Measurements from ENCODE around the gene EIF4G3.
"Not testable (repeated sequence)": the region's sequence is repeated elsewhere in the genome, so short reads cannot be mapped to it uniquely, and the experiment has no call there.

The EIF4G3 gene

GRCh38 chr1:20932437-20932977 is 244.2 kb downstream of the EIF4G3 start:
- no peak overlapping the region for H3K27ac ChIP-seq (ENCODE audit: low read depth, low read length)
- H3K36me3 ChIP-seq (ENCODE audit: insufficient read depth, low read length) = peaks cover 26% of the 10 kb centered on the region; the same call in 1 of the 2 replicates
- WGBS = 97% methylated on average over 8 of the region's 8 CpGs
- H3K9ac ChIP-seq (ENCODE audit: low read depth, low read length) = no peak overlapping the region
- H3K4me1 ChIP-seq (ENCODE audit: insufficient read depth, low read length) = peaks cover 12% of the 10 kb centered on the region
- H3K27me3 ChIP-seq (ENCODE audit: insufficient read depth, low read length) = no peaks in the 10 kb centered on the region
- H3K4me3 ChIP-seq (ENCODE audit: low read length) = no peak overlapping the region
- no peaks in the 10 kb centered on the region for H3K9me3 ChIP-seq (ENCODE audit: insufficient read depth, low read depth, low read length)

DNA sequence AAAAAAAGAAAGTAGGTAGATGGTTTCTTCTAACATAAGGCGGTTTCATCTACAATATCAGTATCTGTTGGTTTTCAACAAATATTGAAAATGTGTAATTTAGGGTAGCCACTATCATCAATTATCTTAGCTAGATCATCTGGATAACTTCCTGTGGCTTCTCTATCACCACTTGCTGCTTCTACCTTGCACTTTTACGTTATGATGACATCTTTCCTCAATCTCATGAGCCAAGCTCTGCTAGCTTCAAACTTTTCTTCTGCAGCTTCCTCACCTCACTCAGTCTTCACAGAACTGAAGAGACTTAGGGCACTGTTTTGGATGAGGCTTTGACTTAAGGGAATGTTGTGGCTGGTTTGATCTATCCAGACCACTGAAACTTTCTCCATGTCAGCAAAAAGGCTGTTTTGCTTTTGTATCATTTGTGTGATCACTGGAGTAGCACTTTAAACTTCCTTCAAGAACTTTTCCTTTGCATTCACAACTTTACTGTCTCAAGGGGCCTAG is 244.7 kb downstream of the EIF4G3 start:
- H3K27me3 ChIP-seq (ENCODE audit: insufficient read depth, low read length) = no peaks in the 10 kb centered on the region
- peaks cover 26% of the 10 kb centered on the region; the same call in 1 of the 2 replicates for H3K36me3 ChIP-seq (ENCODE audit: insufficient read depth, low read length)
- no peak overlapping the region for H3K4me3 ChIP-seq (ENCODE audit: low read length)
- no peak overlapping the region for H3K9ac ChIP-seq (ENCODE audit: low read depth, low read length)
- peaks cover 12% of the 10 kb centered on the region for H3K4me1 ChIP-seq (ENCODE audit: insufficient read depth, low read length)
- 94% methylated on average over 1 of the region's 2 CpGs for WGBS
- H3K9me3 ChIP-seq (ENCODE audit: insufficient read depth, low read depth, low read length) = no peaks in the 10 kb centered on the region
- H3K27ac ChIP-seq (ENCODE audit: low read depth, low read length) = no peak overlapping the region

DNA sequence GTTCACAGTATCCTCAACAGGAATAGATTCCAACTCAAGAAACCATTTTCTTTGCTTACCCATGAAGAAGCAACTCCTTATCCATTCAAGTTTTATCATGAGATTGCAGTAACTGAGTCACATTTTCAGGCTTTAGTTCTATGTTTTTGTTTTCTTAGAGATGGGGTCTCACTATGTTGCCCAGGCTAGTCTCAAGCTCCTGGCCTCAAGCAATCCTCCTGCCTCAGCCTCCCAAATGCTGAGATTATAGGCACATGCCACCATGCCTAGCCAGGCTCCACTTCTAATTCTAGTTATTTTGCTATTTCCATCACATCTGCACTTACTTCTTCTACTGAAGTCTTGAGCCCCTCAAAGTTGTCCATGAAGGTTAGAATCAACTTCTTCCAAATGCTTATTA is 246.3 kb downstream of the EIF4G3 start:
- H3K36me3 ChIP-seq (ENCODE audit: insufficient read depth, low read length) = peaks cover 26% of the 10 kb centered on the region; the same call in 1 of the 2 replicates
- peaks cover 3% of the 10 kb centered on the region for H3K4me1 ChIP-seq (ENCODE audit: insufficient read depth, low read length)
- no peak overlapping the region for H3K4me3 ChIP-seq (ENCODE audit: low read length)
- no peaks in the 10 kb centered on the region for H3K27me3 ChIP-seq (ENCODE audit: insufficient read depth, low read length)
- no peaks in the 10 kb centered on the region for H3K9me3 ChIP-seq (ENCODE audit: insufficient read depth, low read depth, low read length)
- no peak overlapping the region for H3K9ac ChIP-seq (ENCODE audit: low read depth, low read length)
- H3K27ac ChIP-seq (ENCODE audit: low read depth, low read length) = no peak overlapping the region

DNA sequence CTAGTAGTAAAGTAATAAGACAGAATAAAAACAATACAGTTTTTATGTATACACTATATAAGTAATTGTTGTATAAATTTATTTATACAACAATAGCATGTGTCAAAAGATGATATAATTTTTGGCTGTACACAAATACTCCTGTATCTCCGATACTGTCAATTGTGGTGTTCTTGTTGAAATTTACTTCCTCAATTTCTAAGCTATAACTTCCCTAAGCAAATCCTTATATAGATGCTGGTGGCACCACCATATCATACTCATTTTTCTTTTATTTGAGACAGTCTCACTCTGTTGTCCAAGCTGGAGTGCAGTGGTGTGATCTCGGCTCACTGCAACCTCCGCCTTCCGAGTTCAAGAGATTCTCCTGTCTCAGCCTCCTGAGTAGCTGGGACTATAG is 248.6 kb downstream of the EIF4G3 start:
- H3K9ac ChIP-seq (ENCODE audit: low read depth, low read length) = no peak overlapping the region
- no peak overlapping the region for H3K4me3 ChIP-seq (ENCODE audit: low read length)
- no peak overlapping the region for H3K27ac ChIP-seq (ENCODE audit: low read depth, low read length)
- WGBS = 97% methylated on average over 3 of the region's 4 CpGs
- H3K4me1 ChIP-seq (ENCODE audit: insufficient read depth, low read length) = no peaks in the 10 kb centered on the region
- H3K27me3 ChIP-seq (ENCODE audit: insufficient read depth, low read length) = no peaks in the 10 kb centered on the region
- peaks cover 26% of the 10 kb centered on the region; the same call in 1 of the 2 replicates for H3K36me3 ChIP-seq (ENCODE audit: insufficient read depth, low read length)
- H3K9me3 ChIP-seq (ENCODE audit: insufficient read depth, low read depth, low read length) = no peaks in the 10 kb centered on the region

DNA sequence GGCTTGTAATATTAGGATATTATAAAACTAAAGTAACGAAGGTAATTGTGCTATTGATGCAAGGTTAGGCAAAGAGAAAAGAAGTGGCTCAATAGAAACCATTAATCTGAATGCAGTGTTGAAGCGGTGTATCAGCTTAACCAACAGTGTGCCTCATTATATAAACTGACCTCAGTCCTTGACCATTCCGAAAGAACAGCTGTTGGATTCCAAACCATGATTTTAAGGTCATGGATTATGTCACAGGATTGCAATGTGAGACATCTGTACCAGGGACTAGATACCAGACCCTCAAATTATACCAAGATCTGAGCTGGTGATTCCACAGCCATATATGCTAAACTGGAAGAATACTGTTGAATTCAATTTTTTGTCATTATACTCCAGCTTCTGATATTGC is 255.4 kb downstream of the EIF4G3 start:
- 92% methylated on average over 3 of the region's 3 CpGs for WGBS
- H3K27ac ChIP-seq (ENCODE audit: low read depth, low read length) = no peak overlapping the region

DNA sequence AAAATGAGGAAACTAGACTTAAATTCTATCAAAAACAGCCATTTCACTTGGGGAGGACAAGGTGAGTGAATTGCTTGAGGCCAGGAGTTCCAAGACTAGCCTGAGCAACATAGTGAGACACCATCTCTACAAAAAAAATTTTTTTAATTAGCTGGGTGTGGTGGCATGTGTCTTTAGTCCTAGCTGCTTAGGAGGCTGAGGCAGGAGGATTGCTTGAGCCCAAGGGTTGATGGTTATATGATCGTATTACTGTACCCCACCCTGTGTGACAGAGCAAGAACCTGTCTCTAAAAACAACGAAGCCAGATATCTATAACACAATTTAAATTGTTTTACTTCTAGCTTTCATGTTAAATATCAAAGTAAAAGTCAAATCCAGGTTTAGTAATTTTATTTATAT is 263.5 kb downstream of the EIF4G3 start:
- peaks cover 9% of the 10 kb centered on the region; the same call in 1 of the 2 replicates for H3K4me1 ChIP-seq (ENCODE audit: insufficient read depth, low read length)
- H3K27ac ChIP-seq (ENCODE audit: low read depth, low read length) = no peak overlapping the region
- no peaks in the 10 kb centered on the region for H3K9me3 ChIP-seq (ENCODE audit: insufficient read depth, low read depth, low read length)
- 100% methylated on average over 2 of the region's 2 CpGs for WGBS
- H3K27me3 ChIP-seq (ENCODE audit: insufficient read depth, low read length) = no peaks in the 10 kb centered on the region
- 0 out of 2 replicates have a peak, but pooled peaks cover 2% of the 10 kb centered on the region for H3K36me3 ChIP-seq (ENCODE audit: insufficient read depth, low read length)
- H3K4me3 ChIP-seq (ENCODE audit: low read length) = no peak overlapping the region
- H3K9ac ChIP-seq (ENCODE audit: low read depth, low read length) = no peak overlapping the region

More for the DNA sequence above, 255.4 kb downstream of the EIF4G3 start:
- Histone ChIP-seq H3K4me1 (ENCODE audit: insufficient read depth, low read length) (no peaks in the 10 kb centered on the region), H3K4me3 (ENCODE audit: low read length) (no peak overlapping the region), H3K9me3 (ENCODE audit: insufficient read depth, low read depth, low read length) (no peaks in the 10 kb centered on the region), H3K27me3 (ENCODE audit: insufficient read depth, low read length) (no peaks in the 10 kb centered on the region), H3K36me3 (ENCODE audit: insufficient read depth, low read length) (no peaks in the 10 kb centered on the region), H3K9ac (ENCODE audit: low read depth, low read length) (no peak overlapping the region)

DNA sequence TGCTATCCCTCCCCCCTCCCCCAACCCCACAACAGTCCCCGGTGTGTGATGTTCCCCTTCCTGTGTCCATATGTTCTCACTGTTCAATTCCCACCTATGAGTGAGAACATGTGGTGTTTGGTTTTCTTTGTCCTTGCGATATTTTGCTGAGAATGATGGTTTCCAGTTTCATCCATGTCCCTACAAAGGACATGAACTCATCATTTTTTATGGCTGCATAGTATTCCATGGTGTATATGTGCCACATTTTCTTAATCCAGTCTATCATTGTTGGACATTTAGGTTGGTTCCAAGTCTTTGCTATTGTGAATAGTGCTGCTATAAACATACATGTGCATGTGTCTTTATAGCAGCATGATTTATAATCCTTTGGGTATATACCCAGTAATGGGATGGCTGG is 269.2 kb downstream of the EIF4G3 start:
- peaks cover 20% of the 10 kb centered on the region; the same call in 1 of the 2 replicates for H3K36me3 ChIP-seq (ENCODE audit: insufficient read depth, low read length)
- H3K27ac ChIP-seq (ENCODE audit: low read depth, low read length); H3K9me3 ChIP-seq (ENCODE audit: insufficient read depth, low read depth, low read length); H3K9ac ChIP-seq (ENCODE audit: low read depth, low read length); H3K4me3 ChIP-seq (ENCODE audit: low read length); H3K27me3 ChIP-seq (ENCODE audit: insufficient read depth, low read length): not testable (repeated sequence)
- WGBS = no CpG with 5 or more reads among the region's 2 CpGs
- peaks cover 13% of the 10 kb centered on the region for H3K4me1 ChIP-seq (ENCODE audit: insufficient read depth, low read length)

DNA sequence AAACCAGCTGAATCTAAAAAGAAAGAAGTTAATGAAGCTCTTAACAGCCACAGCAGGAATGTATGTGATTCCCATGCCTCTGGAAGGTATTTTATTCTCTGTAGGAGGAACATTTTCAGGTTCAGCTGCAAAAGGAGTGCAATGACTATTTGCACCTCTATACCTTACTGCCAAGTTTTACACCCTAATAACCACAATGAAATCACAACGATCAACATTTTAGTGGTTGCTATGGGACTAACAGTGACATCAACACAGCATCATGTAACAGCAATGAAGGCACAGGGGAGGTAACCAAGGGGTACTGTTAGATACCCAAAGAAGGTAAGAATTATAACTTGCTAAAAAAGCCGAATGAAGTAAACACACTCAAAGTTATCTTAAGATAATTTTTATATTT is 273.3 kb downstream of the EIF4G3 start:
- 100% methylated on average over 1 of the region's 2 CpGs for WGBS
- no peak overlapping the region for H3K4me3 ChIP-seq (ENCODE audit: low read length)
- no peaks in the 10 kb centered on the region for H3K27me3 ChIP-seq (ENCODE audit: insufficient read depth, low read length)
- peaks cover 33% of the 10 kb centered on the region for H3K36me3 ChIP-seq (ENCODE audit: insufficient read depth, low read length)
- peaks cover 13% of the 10 kb centered on the region for H3K4me1 ChIP-seq (ENCODE audit: insufficient read depth, low read length)
- no peaks in the 10 kb centered on the region for H3K9me3 ChIP-seq (ENCODE audit: insufficient read depth, low read depth, low read length)
- no peak overlapping the region for H3K27ac ChIP-seq (ENCODE audit: low read depth, low read length)
- H3K9ac ChIP-seq (ENCODE audit: low read depth, low read length) = no peak overlapping the region

GRCh38 chr1:20900056-20900455 is 276.6 kb downstream of the EIF4G3 start:
- no peak overlapping the region for H3K9ac ChIP-seq (ENCODE audit: low read depth, low read length)
- H3K36me3 ChIP-seq (ENCODE audit: insufficient read depth, low read length) = peaks cover 40% of the 10 kb centered on the region
- H3K27me3 ChIP-seq (ENCODE audit: insufficient read depth, low read length) = no peaks in the 10 kb centered on the region
- no peak overlapping the region for H3K27ac ChIP-seq (ENCODE audit: low read depth, low read length)
- no peak overlapping the region for H3K4me3 ChIP-seq (ENCODE audit: low read length)
- H3K9me3 ChIP-seq (ENCODE audit: insufficient read depth, low read depth, low read length) = no peaks in the 10 kb centered on the region
- no peaks in the 10 kb centered on the region for H3K4me1 ChIP-seq (ENCODE audit: insufficient read depth, low read length)

- WGBS = 95% methylated on average over 5 of the region's 5 CpGs
- Histone ChIP-seq H3K27me3 (ENCODE audit: insufficient read depth, low read length) (no peaks in the 10 kb centered on the region), H3K4me1 (ENCODE audit: insufficient read depth, low read length) (no peaks in the 10 kb centered on the region), H3K4me3 (ENCODE audit: low read length) (no peak overlapping the region), H3K27ac (ENCODE audit: low read depth, low read length) (no peak overlapping the region), H3K9ac (ENCODE audit: low read depth, low read length) (no peak overlapping the region), H3K36me3 (ENCODE audit: insufficient read depth, low read length) (peaks cover 40% of the 10 kb centered on the region), H3K9me3 (ENCODE audit: insufficient read depth, low read depth, low read length) (no peaks in the 10 kb centered on the region)
Observed at GRCh38 chr1:20899154-20899972, 277.3 kb downstream of the EIF4G3 start.

- WGBS = 100% methylated on average over 1 of the region's 1 CpG
- Histone ChIP-seq H3K27ac (ENCODE audit: low read depth, low read length) (no peak overlapping the region), H3K27me3 (ENCODE audit: insufficient read depth, low read length) (no peaks in the 10 kb centered on the region), H3K9me3 (ENCODE audit: insufficient read depth, low read depth, low read length) (no peaks in the 10 kb centered on the region), H3K9ac (ENCODE audit: low read depth, low read length) (no peak overlapping the region), H3K36me3 (ENCODE audit: insufficient read depth, low read length) (peaks cover 54% of the 10 kb centered on the region), H3K4me3 (ENCODE audit: low read length) (no peak overlapping the region), H3K4me1 (ENCODE audit: insufficient read depth, low read length) (no peaks in the 10 kb centered on the region)
Observed at GRCh38 chr1:20896826-20897225, 279.9 kb downstream of the EIF4G3 start.
